Measurements from ENCODE around the gene FTSJ3.
A peak's percentile ranks its signal among the peaks of the same experiment; 100 is the strongest.

Gene FTSJ3

DNA sequence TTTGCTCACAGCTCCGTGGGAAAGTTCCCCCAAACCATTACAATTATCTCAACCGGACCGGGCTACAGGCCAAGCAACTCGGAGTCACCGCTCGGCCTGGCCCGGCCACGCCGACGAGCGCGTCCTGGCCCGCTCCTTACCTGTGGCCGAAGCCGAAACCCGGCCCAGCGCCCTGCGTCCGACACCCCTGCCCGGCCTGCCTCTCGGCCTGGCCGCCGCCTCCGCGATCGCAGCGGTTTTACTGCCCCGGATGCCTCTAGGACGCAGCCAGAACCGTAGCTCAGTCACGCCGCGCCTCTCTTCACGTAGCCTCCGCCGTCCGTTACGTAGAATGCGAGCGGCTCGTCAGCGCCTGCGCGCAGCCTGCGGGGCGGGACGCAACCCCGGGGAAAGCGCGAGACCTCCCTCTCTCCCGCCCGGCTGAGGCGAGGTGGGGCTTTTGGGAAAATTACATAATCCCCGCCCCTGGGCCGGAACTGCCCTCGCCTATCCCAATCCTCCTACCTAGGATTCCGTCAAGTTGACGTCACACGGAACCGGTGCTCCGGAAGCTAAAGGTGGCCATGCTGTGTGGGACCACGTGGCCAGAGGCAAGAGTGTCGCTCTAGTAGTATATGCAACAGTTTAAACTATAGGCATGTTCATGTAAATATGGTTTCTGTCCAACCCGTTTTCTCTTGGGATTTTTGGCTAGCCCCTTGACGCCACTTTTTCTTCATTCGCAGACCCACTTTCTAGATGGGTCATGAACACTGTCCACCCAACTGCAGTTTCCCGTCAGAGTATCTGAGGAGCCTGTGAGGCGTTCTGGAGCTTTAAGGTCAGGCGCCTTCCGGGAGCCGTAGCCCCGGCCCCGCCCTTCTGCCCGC is 54.0 kb downstream of the FTSJ3 start, which contains the start of gene CCDC47 (continued):
- TF ChIP-seq, protein P1, sequence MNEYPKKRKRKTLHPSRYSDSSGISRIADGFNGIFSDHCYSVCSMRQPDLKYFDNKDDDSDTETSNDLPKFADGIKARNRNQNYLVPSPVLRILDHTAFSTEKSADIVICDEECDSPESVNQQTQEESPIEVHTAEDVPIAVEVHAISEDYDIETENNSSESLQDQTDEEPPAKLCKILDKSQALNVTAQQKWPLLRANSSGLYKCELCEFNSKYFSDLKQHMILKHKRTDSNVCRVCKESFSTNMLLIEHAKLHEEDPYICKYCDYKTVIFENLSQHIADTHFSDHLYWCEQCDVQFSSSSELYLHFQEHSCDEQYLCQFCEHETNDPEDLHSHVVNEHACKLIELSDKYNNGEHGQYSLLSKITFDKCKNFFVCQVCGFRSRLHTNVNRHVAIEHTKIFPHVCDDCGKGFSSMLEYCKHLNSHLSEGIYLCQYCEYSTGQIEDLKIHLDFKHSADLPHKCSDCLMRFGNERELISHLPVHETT (tag by site-specific recombination; IDR thresholded peaks at IDR 0.05): peak; percentile 90
- TF ChIP-seq ZXDB (tag by site-specific recombination; IDR thresholded peaks at IDR 0.05): peak; percentile 96
- peak; percentile 13; the same call in 1 of the 2 replicates for TF ChIP-seq ZNF449 (tag by site-specific recombination; IDR thresholded peaks at IDR 0.05)
- TF ChIP-seq ZSCAN23 (tag by site-specific recombination; IDR thresholded peaks at IDR 0.05): peak; percentile 76; the same call in 1 of the 2 replicates
- TF ChIP-seq REST (tag by site-specific recombination; IDR thresholded peaks at IDR 0.05): peak; percentile 56; the same call in 1 of the 2 replicates
- TF ChIP-seq ATF2 (tag by site-specific recombination; IDR thresholded peaks at IDR 0.05; ENCODE audit: low read depth): peak; percentile 98
- TF ChIP-seq ZFHX2 (tag by site-specific recombination; conservative IDR thresholded peaks at IDR 0.05): peak; percentile 61
- TF ChIP-seq WT1 (tag by site-specific recombination; IDR thresholded peaks at IDR 0.05): peak; percentile 48
- no peak; the same call in none of the 2 replicates for TF ChIP-seq KLF16 (tag by site-specific recombination; IDR thresholded peaks at IDR 0.05)
- TF ChIP-seq ZSCAN4 (tag by site-specific recombination; IDR thresholded peaks at IDR 0.05): no peak
- peak; percentile 98 for TF ChIP-seq SP2 (tag by site-specific recombination; IDR thresholded peaks at IDR 0.05)
- TF ChIP-seq, protein P2, sequence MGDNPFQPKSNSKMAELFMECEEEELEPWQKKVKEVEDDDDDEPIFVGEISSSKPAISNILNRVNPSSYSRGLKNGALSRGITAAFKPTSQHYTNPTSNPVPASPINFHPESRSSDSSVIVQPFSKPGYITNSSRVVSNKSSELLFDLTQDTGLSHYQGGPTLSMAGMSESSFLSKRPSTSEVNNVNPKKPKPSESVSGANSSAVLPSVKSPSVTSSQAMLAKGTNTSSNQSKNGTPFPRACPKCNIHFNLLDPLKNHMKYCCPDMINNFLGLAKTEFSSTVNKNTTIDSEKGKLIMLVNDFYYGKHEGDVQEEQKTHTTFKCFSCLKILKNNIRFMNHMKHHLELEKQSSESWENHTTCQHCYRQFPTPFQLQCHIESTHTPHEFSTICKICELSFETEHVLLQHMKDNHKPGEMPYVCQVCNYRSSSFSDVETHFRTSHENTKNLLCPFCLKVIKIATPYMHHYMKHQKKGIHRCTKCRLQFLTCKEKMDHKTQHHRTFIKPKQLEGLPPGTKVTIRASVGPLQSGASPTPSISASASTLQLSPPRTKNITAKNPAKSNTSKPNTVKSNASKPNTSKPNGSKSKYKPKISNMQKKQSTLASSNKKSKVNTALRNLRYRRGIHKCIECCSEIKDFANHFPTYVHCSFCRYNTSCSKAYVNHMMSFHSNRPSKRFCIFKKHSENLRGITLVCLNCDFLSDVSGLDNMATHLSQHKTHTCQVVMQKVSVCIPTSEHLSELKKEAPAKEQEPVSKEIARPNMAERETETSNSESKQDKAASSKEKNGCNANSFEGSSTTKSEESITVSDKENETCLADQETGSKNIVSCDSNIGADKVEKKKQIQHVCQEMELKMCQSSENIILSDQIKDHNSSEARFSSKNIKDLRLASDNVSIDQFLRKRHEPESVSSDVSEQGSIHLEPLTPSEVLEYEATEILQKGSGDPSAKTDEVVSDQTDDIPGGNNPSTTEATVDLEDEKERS (tag by site-specific recombination; IDR thresholded peaks at IDR 0.05): no peak
- TF ChIP-seq ZNF707 (tag by site-specific recombination; IDR thresholded peaks at IDR 0.05): no peak
- TF ChIP-seq, protein P3, sequence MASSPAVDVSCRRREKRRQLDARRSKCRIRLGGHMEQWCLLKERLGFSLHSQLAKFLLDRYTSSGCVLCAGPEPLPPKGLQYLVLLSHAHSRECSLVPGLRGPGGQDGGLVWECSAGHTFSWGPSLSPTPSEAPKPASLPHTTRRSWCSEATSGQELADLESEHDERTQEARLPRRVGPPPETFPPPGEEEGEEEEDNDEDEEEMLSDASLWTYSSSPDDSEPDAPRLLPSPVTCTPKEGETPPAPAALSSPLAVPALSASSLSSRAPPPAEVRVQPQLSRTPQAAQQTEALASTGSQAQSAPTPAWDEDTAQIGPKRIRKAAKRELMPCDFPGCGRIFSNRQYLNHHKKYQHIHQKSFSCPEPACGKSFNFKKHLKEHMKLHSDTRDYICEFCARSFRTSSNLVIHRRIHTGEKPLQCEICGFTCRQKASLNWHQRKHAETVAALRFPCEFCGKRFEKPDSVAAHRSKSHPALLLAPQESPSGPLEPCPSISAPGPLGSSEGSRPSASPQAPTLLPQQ (tag by site-specific recombination; IDR thresholded peaks at IDR 0.05): peak; percentile 88
- peak; percentile 59; the same call in 1 of the 2 replicates for TF ChIP-seq KLF1 (tag by site-specific recombination; IDR thresholded peaks at IDR 0.05)
- TF ChIP-seq, protein P4, sequence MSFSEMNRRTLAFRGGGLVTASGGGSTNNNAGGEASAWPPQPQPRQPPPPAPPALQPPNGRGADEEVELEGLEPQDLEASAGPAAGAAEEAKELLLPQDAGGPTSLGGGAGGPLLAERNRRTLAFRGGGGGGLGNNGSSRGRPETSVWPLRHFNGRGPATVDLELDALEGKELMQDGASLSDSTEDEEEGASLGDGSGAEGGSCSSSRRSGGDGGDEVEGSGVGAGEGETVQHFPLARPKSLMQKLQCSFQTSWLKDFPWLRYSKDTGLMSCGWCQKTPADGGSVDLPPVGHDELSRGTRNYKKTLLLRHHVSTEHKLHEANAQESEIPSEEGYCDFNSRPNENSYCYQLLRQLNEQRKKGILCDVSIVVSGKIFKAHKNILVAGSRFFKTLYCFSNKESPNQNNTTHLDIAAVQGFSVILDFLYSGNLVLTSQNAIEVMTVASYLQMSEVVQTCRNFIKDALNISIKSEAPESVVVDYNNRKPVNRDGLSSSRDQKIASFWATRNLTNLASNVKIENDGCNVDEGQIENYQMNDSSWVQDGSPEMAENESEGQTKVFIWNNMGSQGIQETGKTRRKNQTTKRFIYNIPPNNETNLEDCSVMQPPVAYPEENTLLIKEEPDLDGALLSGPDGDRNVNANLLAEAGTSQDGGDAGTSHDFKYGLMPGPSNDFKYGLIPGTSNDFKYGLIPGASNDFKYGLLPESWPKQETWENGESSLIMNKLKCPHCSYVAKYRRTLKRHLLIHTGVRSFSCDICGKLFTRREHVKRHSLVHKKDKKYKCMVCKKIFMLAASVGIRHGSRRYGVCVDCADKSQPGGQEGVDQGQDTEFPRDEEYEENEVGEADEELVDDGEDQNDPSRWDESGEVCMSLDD (tag by site-specific recombination; IDR thresholded peaks at IDR 0.05): no peak

Measured in HEK293 (cell line).